SK-N-SH treated with all-trans-retinoic acid at 6 μM for 48 hours (cell line): ENCODE data around the gene MID1IP1.

Experiments
- CSDC2 ChIP-seq: fragments of 250-450 bp; sonication (Bioruptor Pico); IDR thresholded peaks from 2 replicates; pipeline ENCODE4 v1.5.0; 2020; ENCODE audit warnings: mild to moderate bottlenecking, moderate library complexity
- ESRRG ChIP-seq: fragments of 250-450 bp; sonication (Bioruptor Pico); IDR thresholded peaks from 2 replicates; pipeline ENCODE4 v1.6.1; 2021; ENCODE audit warnings: mild to moderate bottlenecking
- PATZ1 ChIP-seq: fragments of 250-450 bp; sonication (Bioruptor Pico); IDR thresholded peaks from 2 replicates; pipeline ENCODE4 v1.8.0; 2020; ENCODE audit warnings: mild to moderate bottlenecking, moderate library complexity, borderline replicate concordance
- POU6F1 ChIP-seq: fragments of 250-450 bp; sonication (Bioruptor Pico); IDR thresholded peaks from 2 replicates; pipeline ENCODE4 v1.8.0; 2021; ENCODE audit warnings: low read depth, mild to moderate bottlenecking, moderate library complexity, borderline replicate concordance
- PPARA ChIP-seq: fragments of 250-450 bp; sonication (Bioruptor Pico); IDR thresholded peaks from 2 replicates; pipeline ENCODE4 v1.5.0; 2020; ENCODE audit warnings: mild to moderate bottlenecking, borderline replicate concordance
- SNAI2 ChIP-seq: fragments of 250-450 bp; sonication (Bioruptor Pico); IDR thresholded peaks from 2 replicates; pipeline ENCODE4 v1.5.0; 2020; ENCODE audit warnings: mild to moderate bottlenecking, moderate library complexity
- TCF4 ChIP-seq: fragments of 250-450 bp; sonication (Bioruptor Pico); IDR thresholded peaks from 2 replicates; pipeline ENCODE4 v1.8.0; 2021; ENCODE audit warnings: mild to moderate bottlenecking, moderate library complexity, borderline replicate concordance
- ZFP3 ChIP-seq: fragments of 250-450 bp; sonication (Bioruptor Pico); IDR thresholded peaks from 2 replicates; pipeline ENCODE4 v1.5.0; 2020; ENCODE audit warnings: mild to moderate bottlenecking, moderate library complexity
- ZNF565 ChIP-seq: fragments of 450-650 bp; formaldehyde crosslinking; conservative IDR thresholded peaks from 2 replicates; pipeline ENCODE4 v1.5.0; 2020; ENCODE audit warnings: low read depth, mild to moderate bottlenecking, moderate library complexity
- ZNF70 ChIP-seq: fragments of 450-650 bp; formaldehyde crosslinking; IDR thresholded peaks from 2 replicates; pipeline ENCODE4 v1.5.0; 2020; ENCODE audit warnings: mild to moderate bottlenecking, moderate library complexity

GRCh38 chrX:38837389-38837788 lies 36.1 kb downstream of the MID1IP1 start:
- TF ChIP-seq TCF4 (CRISPR knock-in tag) (no peak), ESRRG (no peak), ZNF70 (CRISPR knock-in tag) (no peak), ZNF565 (CRISPR knock-in tag) (no peak), PATZ1 (CRISPR knock-in tag) (no peak), CSDC2 (CRISPR knock-in tag) (no peak), ZFP3 (CRISPR knock-in tag) (no peak), SNAI2 (CRISPR knock-in tag) (no peak), POU6F1 (no peak), PPARA (no peak)
